Neuronal stem cell (in vitro differentiated cells): ENCODE measurements around the gene LRP4.

Experiments used
- DNase-seq: peaks from one replicate; pipeline ENCODE4 v3.0.0-alpha.2; 2013; ENCODE audit warnings: low spot score
- H2AFZ ChIP-seq: one replicate; pipeline ENCODE4 v1.6.1; 2013; ENCODE audit warnings: mild to moderate bottlenecking, low read length, inconsistent platforms
- H2AK5ac ChIP-seq: 2 replicates; pipeline ENCODE4 v1.6.1; 2013; ENCODE audit warnings: low read depth, mild to moderate bottlenecking, inconsistent platforms, low read length, moderate library complexity, mixed read lengths
- H2BK120ac ChIP-seq: 2 replicates; pipeline ENCODE4 v1.6.1; 2013; ENCODE audit warnings: low read depth, mild to moderate bottlenecking, inconsistent platforms, low read length, moderate library complexity, mixed read lengths
- H2BK12ac ChIP-seq: one replicate; pipeline ENCODE4 v1.6.1; 2013; ENCODE audit warnings: low read length, inconsistent platforms
- H2BK15ac ChIP-seq: 2 replicates; pipeline ENCODE4 v1.6.1; 2013; ENCODE audit warnings: mild to moderate bottlenecking, low read length, inconsistent platforms, mixed read lengths
- H2BK5ac ChIP-seq: one replicate; pipeline ENCODE4 v1.6.1; 2013; ENCODE audit warnings: inconsistent platforms, mild to moderate bottlenecking, low read length, moderate library complexity
- H3K14ac ChIP-seq: one replicate; pipeline ENCODE4 v1.6.1; 2013; ENCODE audit warnings: low read length, inconsistent platforms
- H3K18ac ChIP-seq: 2 replicates; pipeline ENCODE4 v1.6.1; 2013; ENCODE audit warnings: low read length, inconsistent platforms
- H3K23ac ChIP-seq: 2 replicates; pipeline ENCODE4 v1.6.1; 2013; ENCODE audit warnings: low read depth, mild to moderate bottlenecking, mixed read lengths, low read length, inconsistent platforms; ENCODE audit not compliant: poor library complexity
- H3K27ac ChIP-seq: replicated peaks from 3 replicates; pipeline ENCODE4 v1.5.1; 2013; ENCODE audit warnings: low read length, inconsistent platforms
- H3K27me3 ChIP-seq, 3 experiments: 2 replicates each; pipeline ENCODE4 v1.6.1; 2013; ENCODE audit warnings: low read length in 3 of 3, mild to moderate bottlenecking in 2 of 3, inconsistent platforms in 1 of 3, low read depth in 1 of 3, mixed read lengths in 1 of 3, moderate library complexity in 1 of 3; ENCODE audit not compliant: control insufficient read depth in 3 of 3, insufficient read depth in 3 of 3
- H3K36me3 ChIP-seq, 2 donors: replicated peaks in 1 of 2; 2 replicates each; pipeline ENCODE4 v1.6.1; 2013; ENCODE audit warnings: low read length in 2 of 2; ENCODE audit not compliant: control insufficient read depth in 2 of 2, insufficient read depth in 2 of 2
- H3K4ac ChIP-seq: 2 replicates; pipeline ENCODE4 v1.6.1; 2013; ENCODE audit warnings: inconsistent platforms, mild to moderate bottlenecking, low read length, moderate library complexity
- H3K4me1 ChIP-seq, 2 donors: 1 replicate in 1 of 2; 2 replicates in 1 of 2; pipeline ENCODE4 v1.6.1; 2013; ENCODE audit warnings: low read length in 2 of 2, low read depth in 1 of 2; ENCODE audit not compliant: control insufficient read depth in 2 of 2, insufficient read depth in 1 of 2
- H3K4me2 ChIP-seq: one replicate; pipeline ENCODE4 v1.6.1; 2013; ENCODE audit warnings: mild to moderate bottlenecking, low read length, inconsistent platforms; ENCODE audit not compliant: insufficient read depth, poor library complexity, severe bottlenecking
- H3K4me3 ChIP-seq, 2 donors: 2 replicates each; pipeline ENCODE4 v1.5.1; 2013; ENCODE audit warnings: low read length in 2 of 2, mild to moderate bottlenecking in 2 of 2, inconsistent platforms in 1 of 2, moderate library complexity in 1 of 2
- H3K79me1 ChIP-seq: one replicate; pipeline ENCODE4 v1.6.1; 2013; ENCODE audit warnings: low read depth, mild to moderate bottlenecking, inconsistent platforms, low read length, moderate library complexity
- H3K9ac ChIP-seq: one replicate; pipeline ENCODE4 v1.6.1; 2013; ENCODE audit warnings: mild to moderate bottlenecking, low read depth, low read length, inconsistent platforms; ENCODE audit not compliant: poor library complexity
- H3K9me3 ChIP-seq, 2 donors: replicated peaks in 1 of 2; 2 replicates each; pipeline versions ENCODE3 to v1.6.1; 2013; ENCODE audit warnings: low read length in 2 of 2, mild to moderate bottlenecking in 2 of 2, inconsistent platforms in 1 of 2, low read depth in 1 of 2, mixed read lengths in 1 of 2, moderate library complexity in 1 of 2; ENCODE audit not compliant: control insufficient read depth in 2 of 2, insufficient read depth in 1 of 2
- H4K8ac ChIP-seq: one replicate; pipeline ENCODE4 v1.6.1; 2013; ENCODE audit warnings: low read depth, mild to moderate bottlenecking, inconsistent platforms, low read length, moderate library complexity
- H4K91ac ChIP-seq: one replicate; pipeline ENCODE4 v1.6.1; 2013; ENCODE audit warnings: low read length, low read depth, mild to moderate bottlenecking, inconsistent platforms; ENCODE audit not compliant: poor library complexity
- WGBS, 2 donors: extraction: QIAGEN DNeasy Blood & Tissue Kit; methylation state at CpG; one replicate each; pipeline ENCODE4 v1.1.7; 2013; ENCODE audit warnings: missing lambda C conversion rate in 2 of 2, mixed read lengths in 1 of 2; ENCODE audit not compliant: insufficient read length in 2 of 2, insufficient replicate concordance in 1 of 2; ENCODE audit errors: extremely low coverage in 2 of 2; 5-methylcytosine and 5-hydroxymethylcytosine counted together

LRP4 gene

DNA sequence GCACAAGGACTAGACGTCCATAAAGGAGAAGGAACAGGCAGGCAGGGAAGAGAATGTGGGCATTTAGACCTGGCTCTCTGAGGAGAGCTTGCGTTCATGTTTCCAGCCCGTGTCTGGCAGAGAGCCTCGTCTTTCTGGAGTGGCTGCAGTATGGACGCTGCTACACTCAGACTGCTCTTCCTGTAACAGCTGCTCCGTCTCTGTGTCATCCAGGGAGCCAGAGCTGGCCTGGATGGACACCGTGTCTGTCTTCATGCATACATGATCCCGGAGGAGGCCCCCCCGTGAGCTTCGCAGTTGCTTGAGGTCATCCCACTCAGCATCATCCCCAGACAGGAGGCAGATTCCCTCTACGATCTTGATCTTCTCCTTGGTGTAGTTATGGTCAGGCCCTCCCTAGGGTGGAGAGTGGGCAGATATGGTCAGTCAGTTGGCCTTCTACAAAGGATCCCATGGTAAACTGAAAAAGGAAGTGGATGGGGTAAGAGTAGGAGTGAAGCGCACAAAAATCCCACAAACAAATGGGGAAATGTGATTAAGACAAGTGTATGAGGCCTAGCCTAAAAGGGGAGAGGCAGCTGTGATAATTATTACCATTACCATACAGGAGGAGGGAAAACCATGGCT lies 59.3 kb downstream of the LRP4 start:
- Histone ChIP-seq H3K18ac (no peak overlapping the region), H2AK5ac (no peak overlapping the region), H3K4ac (no peak overlapping the region), H2AFZ (no peak overlapping the region), H3K23ac (no peak overlapping the region), H2BK15ac (no peak overlapping the region), H3K9me3 (no peaks in the 10 kb centered on the region), H3K36me3 (peaks cover 28 to 80% of the 10 kb centered on the region in 2 donors), H3K4me2 (no peak overlapping the region), H3K14ac (no peak overlapping the region), H2BK120ac (no peak overlapping the region), H3K9ac (no peak overlapping the region), H4K8ac (no peak overlapping the region), H3K79me1 (no peaks in the 10 kb centered on the region), H2BK12ac (no peak overlapping the region), H3K27ac (no peak overlapping the region), H3K27me3 (no peaks in the 10 kb centered on the region), H3K4me3 (no peak overlapping the region), H2BK5ac (no peak overlapping the region), H3K4me1 (no peaks in the 10 kb centered on the region), H4K91ac (no peak overlapping the region)
- no CpG with 5 or more reads among the region's 12 CpGs for WGBS, 2 donors
- no peak for DNase-seq

DNA sequence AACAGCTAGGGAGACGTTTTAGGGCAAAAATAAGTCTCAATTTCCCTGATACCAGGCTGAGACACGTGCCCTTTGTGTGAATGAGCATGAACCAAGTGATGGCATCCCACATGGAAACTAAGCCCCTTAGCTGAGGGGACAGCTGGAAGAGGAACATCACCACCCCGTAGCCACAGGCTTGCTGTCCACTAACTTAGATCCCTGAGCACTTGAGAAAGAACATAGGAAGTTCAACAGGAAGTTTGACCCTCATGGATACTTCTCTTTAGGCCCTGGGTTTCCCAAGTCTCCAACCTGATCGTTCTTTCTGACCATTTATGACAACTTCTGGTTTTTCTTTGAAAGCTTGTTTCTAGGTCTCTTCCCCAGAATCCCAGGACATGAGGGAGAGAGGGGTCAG lies 60.7 kb downstream of the LRP4 start:
- H3K79me1 ChIP-seq, result no peaks in the 10 kb centered on the region
- no peak overlapping the region for H2AK5ac ChIP-seq
- no peak for DNase-seq
- H2BK5ac ChIP-seq, result no peak overlapping the region
- no peaks in the 10 kb centered on the region for H3K9me3 ChIP-seq
- H3K4me1 ChIP-seq, result no peaks in the 10 kb centered on the region
- H3K4ac ChIP-seq, result no peak overlapping the region
- no peak overlapping the region for H3K14ac ChIP-seq
- H4K91ac ChIP-seq, result no peak overlapping the region
- no peak overlapping the region for H4K8ac ChIP-seq
- peaks cover 23 to 68% of the 10 kb centered on the region in 2 donors for H3K36me3 ChIP-seq
- H3K4me3 ChIP-seq, result no peak overlapping the region
- no peaks in the 10 kb centered on the region for H3K27me3 ChIP-seq
- no peak overlapping the region for H2AFZ ChIP-seq
- no CpG with 5 or more reads among the region's 4 CpGs for WGBS, 2 donors
- H3K18ac ChIP-seq, result no peak overlapping the region
- no peak overlapping the region for H2BK120ac ChIP-seq
- no peak overlapping the region for H3K27ac ChIP-seq
- no peak overlapping the region for H2BK15ac ChIP-seq
- H3K23ac ChIP-seq, result no peak overlapping the region
- H3K4me2 ChIP-seq, result no peak overlapping the region
- H3K9ac ChIP-seq, result no peak overlapping the region
- no peak overlapping the region for H2BK12ac ChIP-seq

DNA sequence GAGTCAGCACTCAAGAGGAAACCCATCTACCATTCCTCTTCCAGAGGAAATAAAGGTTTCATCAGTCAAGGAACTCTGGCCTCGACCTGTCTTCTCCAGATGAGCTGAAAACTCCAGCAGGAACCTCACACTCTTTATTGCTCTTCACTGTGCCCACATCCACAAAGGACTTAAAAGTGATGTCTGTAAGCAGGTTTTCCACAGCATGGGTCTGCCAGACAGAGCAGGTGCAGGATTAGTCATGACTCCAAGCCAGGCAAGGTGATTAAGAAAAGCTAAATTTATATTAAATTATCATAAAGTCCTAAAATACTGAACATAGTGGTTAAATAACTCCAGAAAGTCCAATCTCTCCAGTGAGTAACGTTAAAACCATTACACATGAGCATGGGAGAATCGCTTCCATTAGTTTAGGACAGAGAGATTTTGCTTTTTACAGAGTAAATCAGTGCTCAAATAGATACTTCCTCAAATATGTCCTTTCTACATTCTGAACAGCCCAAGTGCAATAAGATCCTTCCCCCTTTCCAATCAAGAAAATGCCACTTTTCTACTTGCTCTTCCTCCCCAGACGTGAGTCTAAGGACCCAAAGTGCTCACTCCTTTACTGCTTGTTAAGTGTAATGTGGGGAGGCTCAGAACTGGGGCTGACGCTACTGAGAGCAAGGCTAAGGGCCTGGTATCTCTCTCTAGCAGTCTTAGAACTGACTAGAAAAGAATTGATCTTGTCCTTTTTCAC lies 61.6 kb downstream of the LRP4 start:
- Histone ChIP-seq H2BK5ac (no peak overlapping the region), H2BK120ac (no peak overlapping the region), H3K14ac (no peak overlapping the region), H3K4me2 (no peak overlapping the region), H3K9me3 (no peaks in the 10 kb centered on the region), H3K18ac (no peak overlapping the region), H4K91ac (no peak overlapping the region), H3K27me3 (no peaks in the 10 kb centered on the region), H3K23ac (no peak overlapping the region), H3K4me3 (no peak overlapping the region), H3K4me1 (no peaks in the 10 kb centered on the region), H2BK12ac (no peak overlapping the region), H3K27ac (no peak overlapping the region), H3K9ac (no peak overlapping the region), H3K4ac (no peak overlapping the region), H2BK15ac (no peak overlapping the region), H2AK5ac (no peak overlapping the region), H3K36me3 (peaks cover 18 to 59% of the 10 kb centered on the region in 2 donors), H3K79me1 (no peaks in the 10 kb centered on the region), H2AFZ (no peak overlapping the region), H4K8ac (no peak overlapping the region)
- DNase-seq, result no peak
- no CpG with 5 or more reads among the region's 5 CpGs for WGBS, 2 donors

DNA sequence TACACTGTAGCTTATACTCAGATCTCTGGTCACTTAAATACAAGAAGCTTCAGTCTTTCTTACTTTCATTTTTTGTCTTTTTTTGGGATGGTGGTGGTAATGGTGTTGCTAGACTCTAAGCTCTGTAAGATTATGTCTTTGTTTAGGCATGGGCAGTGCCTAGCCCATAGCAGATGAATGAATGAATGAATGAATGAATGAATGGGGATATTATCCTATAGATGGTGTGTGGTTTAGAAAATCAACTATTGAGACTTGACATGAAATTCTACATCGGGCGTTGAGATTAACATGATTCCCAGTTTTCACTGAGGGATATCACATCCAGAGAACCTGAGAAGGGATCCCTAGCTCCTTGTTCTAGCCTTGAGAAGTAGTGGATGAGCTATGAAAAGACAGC lies 62.5 kb downstream of the LRP4 start:
- H4K91ac ChIP-seq, result no peak overlapping the region
- H3K4ac ChIP-seq, result no peak overlapping the region
- H3K36me3 ChIP-seq, result peaks cover 18 to 52% of the 10 kb centered on the region in 2 donors
- peaks cover 0 to 1% of the 10 kb centered on the region in 2 donors for H3K9me3 ChIP-seq
- H3K18ac ChIP-seq, result no peak overlapping the region
- H3K14ac ChIP-seq, result no peak overlapping the region
- H3K79me1 ChIP-seq, result no peaks in the 10 kb centered on the region
- no peak overlapping the region for H2AFZ ChIP-seq
- no peak overlapping the region for H2BK12ac ChIP-seq
- H3K23ac ChIP-seq, result no peak overlapping the region
- H3K4me2 ChIP-seq, result no peak overlapping the region
- no peak overlapping the region for H4K8ac ChIP-seq
- no peak overlapping the region for H3K4me3 ChIP-seq
- H2BK120ac ChIP-seq, result no peak overlapping the region
- no peak overlapping the region for H3K9ac ChIP-seq
- no peaks in the 10 kb centered on the region for H3K4me1 ChIP-seq
- no peak for DNase-seq
- no peak overlapping the region for H2BK15ac ChIP-seq
- H2BK5ac ChIP-seq, result no peak overlapping the region
- no CpG with 5 or more reads among the region's 2 CpGs for WGBS, 2 donors
- no peak overlapping the region for H2AK5ac ChIP-seq
- H3K27me3 ChIP-seq, result no peaks in the 10 kb centered on the region
- no peak overlapping the region for H3K27ac ChIP-seq
